GM10266 (cell line): ENCODE measurements around the gene ZBTB21.
A peak's percentile ranks its signal among the peaks of the same experiment; 100 is the strongest.

Experiments
- DNase-seq: peaks from one replicate; pipeline ENCODE4 v3.0.0; 2012; ENCODE audit errors: extremely low spot score
- TF ChIP-seq, protein P1 (sequence below): IDR thresholded peaks from 2 replicates; pipeline ENCODE4 v1.5.1; 2012; ENCODE audit warnings: mild to moderate bottlenecking, low read depth; ENCODE audit not compliant: control insufficient read depth, insufficient read depth; ENCODE audit errors: missing control alignments

Gene ZBTB21

DNA sequence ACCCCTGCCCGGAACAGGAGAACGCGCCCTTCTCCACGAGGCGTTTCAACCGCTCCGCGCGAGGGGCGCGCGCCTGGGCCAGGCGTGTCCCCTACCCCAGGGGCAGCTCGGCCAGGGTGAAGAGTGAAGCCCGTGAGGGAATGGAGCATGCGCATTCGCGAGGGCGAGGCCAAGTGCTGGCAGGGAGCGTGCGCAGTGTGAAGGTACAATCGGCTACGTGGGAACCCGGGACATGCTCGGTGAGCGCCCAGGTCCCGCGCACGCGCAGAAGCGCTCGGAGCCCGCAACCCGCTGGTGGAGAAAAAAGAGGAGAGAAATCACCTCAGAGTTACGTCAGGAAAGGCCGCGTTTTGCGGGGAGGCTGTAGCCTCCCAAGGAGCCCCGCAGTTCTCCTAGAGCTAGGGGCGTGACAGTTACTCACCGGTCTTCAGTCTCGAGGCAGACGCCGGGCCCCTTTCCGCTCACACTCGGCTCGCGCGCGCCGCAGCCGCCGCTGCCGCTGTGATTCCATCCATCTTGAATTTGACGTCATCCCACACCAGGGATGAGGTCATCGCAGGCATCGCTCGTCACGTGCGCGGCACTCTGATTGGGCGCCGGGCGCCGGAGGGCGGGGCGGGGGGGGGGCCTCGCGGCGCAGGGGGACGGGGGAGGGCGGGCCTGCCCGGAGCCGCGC, at the start of gene ZBTB21:
ZBTB21 (minus strand) TSS at position 530 of the 676 bp plus-strand sequence. CDS start 16,265 bp downstream, outside the sequence.
- TF ChIP-seq, protein P1, sequence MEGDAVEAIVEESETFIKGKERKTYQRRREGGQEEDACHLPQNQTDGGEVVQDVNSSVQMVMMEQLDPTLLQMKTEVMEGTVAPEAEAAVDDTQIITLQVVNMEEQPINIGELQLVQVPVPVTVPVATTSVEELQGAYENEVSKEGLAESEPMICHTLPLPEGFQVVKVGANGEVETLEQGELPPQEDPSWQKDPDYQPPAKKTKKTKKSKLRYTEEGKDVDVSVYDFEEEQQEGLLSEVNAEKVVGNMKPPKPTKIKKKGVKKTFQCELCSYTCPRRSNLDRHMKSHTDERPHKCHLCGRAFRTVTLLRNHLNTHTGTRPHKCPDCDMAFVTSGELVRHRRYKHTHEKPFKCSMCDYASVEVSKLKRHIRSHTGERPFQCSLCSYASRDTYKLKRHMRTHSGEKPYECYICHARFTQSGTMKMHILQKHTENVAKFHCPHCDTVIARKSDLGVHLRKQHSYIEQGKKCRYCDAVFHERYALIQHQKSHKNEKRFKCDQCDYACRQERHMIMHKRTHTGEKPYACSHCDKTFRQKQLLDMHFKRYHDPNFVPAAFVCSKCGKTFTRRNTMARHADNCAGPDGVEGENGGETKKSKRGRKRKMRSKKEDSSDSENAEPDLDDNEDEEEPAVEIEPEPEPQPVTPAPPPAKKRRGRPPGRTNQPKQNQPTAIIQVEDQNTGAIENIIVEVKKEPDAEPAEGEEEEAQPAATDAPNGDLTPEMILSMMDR = no peak
- DNase-seq = peak; percentile 98

- TF ChIP-seq, protein P1 = no peak
- no peak for DNase-seq
These were observed 49.6 kb upstream of the ZBTB21 start for GRCh38 chr21:42059721-42060120.

- DNase-seq = no peak
- TF ChIP-seq, protein P1 = no peak
These were observed 49.0 kb upstream of the ZBTB21 start for GRCh38 chr21:42059141-42059540.

GRCh38 chr21:42058631-42059111, 48.5 kb upstream of the ZBTB21 start:
- TF ChIP-seq, protein P1 = no peak
- no peak for DNase-seq

DNA sequence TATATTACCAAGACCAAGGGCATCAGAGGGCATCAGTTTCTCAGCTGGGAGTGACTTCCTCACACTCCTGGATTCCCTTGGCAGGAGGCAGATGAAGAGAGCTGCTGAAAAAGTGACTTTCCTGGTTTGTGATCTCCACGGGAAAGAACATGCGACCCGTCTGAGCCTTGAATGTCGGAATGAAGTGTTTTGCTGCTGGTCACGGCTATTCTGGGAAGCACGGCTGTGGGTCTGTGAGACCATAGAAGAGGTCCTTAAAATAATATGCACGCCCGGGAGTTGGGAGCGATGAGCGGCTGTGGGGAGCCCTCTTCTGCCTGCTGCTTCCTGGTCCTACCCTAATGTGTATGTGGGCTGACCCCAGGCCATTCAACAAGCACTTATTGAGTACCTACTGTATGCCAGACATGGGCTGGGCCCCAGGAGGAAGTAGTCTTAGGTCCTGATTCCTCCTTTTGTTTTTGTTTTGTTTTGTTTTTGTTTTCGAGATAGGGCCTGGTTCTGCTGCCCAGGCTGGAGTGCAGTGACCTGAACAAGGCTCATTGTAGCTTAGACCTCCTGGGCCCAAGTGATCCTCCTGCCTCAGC, 47.8 kb upstream of the ZBTB21 start:
- no peak for DNase-seq
- TF ChIP-seq, protein P1 = no peak

DNA sequence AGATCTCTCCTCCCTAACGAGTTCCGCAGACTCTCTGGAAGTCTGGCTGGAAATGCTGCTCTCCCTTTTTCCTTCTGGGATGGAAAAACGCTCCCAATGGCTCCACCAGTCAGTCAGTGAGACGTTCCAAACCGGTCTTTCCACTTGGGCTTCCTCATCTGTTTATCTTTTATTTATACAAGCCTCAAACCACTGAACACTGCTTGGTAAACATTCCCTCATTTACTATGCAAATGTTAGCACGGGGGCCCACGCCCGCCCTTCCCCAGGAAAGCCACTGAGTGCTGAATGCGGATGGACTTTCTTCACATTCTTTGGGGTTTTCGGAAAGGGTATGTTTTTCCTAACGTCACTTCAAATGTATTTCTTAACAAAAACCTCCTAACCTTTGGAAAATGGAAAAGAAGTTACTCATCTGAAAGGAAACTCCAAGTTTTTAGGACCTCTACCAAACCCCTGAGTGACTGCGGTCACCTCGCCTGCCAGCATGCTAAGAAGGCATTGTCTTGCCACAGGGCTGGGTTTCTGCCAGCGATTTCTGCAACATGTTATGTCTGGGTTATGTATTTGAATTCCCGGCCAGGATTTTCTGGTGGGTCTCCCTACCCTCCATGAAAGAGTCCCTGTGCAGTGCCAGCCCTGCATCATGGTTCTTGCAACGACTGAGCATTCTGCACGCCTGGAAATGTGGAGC, 47.0 kb upstream of the ZBTB21 start:
- TF ChIP-seq, protein P1 = no peak
- DNase-seq = no peak
